Mesendoderm (in vitro differentiated cells): ENCODE results near the gene USH2A.

Experiments used
- DNase-seq: peaks from one replicate; pipeline ENCODE4 v3.0.0; 2013
- H2AK5ac ChIP-seq: 2 replicates; pipeline ENCODE4 v1.6.1; 2013; ENCODE audit warnings: low read length, inconsistent platforms
- H2BK120ac ChIP-seq: 2 replicates; pipeline ENCODE4 v1.6.1; 2013; ENCODE audit warnings: low read depth, mild to moderate bottlenecking, low read length, moderate library complexity, mixed read lengths
- H2BK15ac ChIP-seq: replicated peaks from 2 replicates; pipeline ENCODE4 v1.6.1; 2013; ENCODE audit warnings: low read depth, mild to moderate bottlenecking, moderate library complexity
- H2BK5ac ChIP-seq: 2 replicates; pipeline ENCODE4 v1.6.1; 2013; ENCODE audit warnings: low read length, inconsistent platforms
- H3K18ac ChIP-seq: 2 replicates; pipeline ENCODE4 v1.6.1; 2013; ENCODE audit warnings: mild to moderate bottlenecking, low read length, mixed read lengths
- H3K23ac ChIP-seq: one replicate; pipeline ENCODE4 v1.6.1; 2013; ENCODE audit warnings: low read length
- H3K27ac ChIP-seq: 2 replicates; pipeline ENCODE4 v1.5.1; 2013; ENCODE audit warnings: low read depth, mild to moderate bottlenecking, inconsistent platforms, low read length, moderate library complexity
- H3K27me3 ChIP-seq: 2 replicates; pipeline ENCODE4 v1.6.1; 2013; ENCODE audit warnings: low read length, control low read depth, mild to moderate bottlenecking, inconsistent platforms; ENCODE audit not compliant: insufficient read depth, poor library complexity
- H3K36me3 ChIP-seq: 2 replicates; pipeline ENCODE4 v1.6.1; 2013; ENCODE audit warnings: low read length, inconsistent platforms; ENCODE audit not compliant: control insufficient read depth, insufficient read depth
- H3K4ac ChIP-seq: one replicate; pipeline ENCODE4 v1.6.1; 2013; ENCODE audit warnings: low read depth, mild to moderate bottlenecking, low read length, moderate library complexity
- H3K4me1 ChIP-seq: 2 replicates; pipeline ENCODE4 v1.6.1; 2013; ENCODE audit warnings: low read depth, low read length, inconsistent platforms; ENCODE audit not compliant: control insufficient read depth
- H3K4me2 ChIP-seq: 2 replicates; pipeline ENCODE4 v1.6.1; 2013; ENCODE audit warnings: low read length
- H3K4me3 ChIP-seq: 2 replicates; pipeline ENCODE4 v1.5.1; 2013; ENCODE audit warnings: mild to moderate bottlenecking, low read length
- H3K56ac ChIP-seq: one replicate; pipeline ENCODE4 v1.6.1; 2013; ENCODE audit warnings: low read length
- H3K79me1 ChIP-seq: 2 replicates; pipeline ENCODE4 v1.6.1; 2013; ENCODE audit warnings: low read length, inconsistent platforms
- H3K79me2 ChIP-seq: 2 replicates; pipeline ENCODE4 v1.6.1; 2013; ENCODE audit warnings: mild to moderate bottlenecking, low read length; ENCODE audit not compliant: control insufficient read depth, insufficient read depth
- H3K9ac ChIP-seq: 2 replicates; pipeline ENCODE4 v1.6.1; 2013; ENCODE audit warnings: low read length, inconsistent platforms
- H4K5ac ChIP-seq: one replicate; pipeline ENCODE4 v1.6.1; 2013; ENCODE audit warnings: low read length
- H4K8ac ChIP-seq: one replicate; pipeline ENCODE4 v1.6.1; 2013; ENCODE audit warnings: low read depth, mild to moderate bottlenecking, control low read depth, low read length, moderate library complexity
- WGBS: extraction: QIAGEN DNeasy Blood & Tissue Kit; methylation state at CpG from one replicate; pipeline ENCODE4 v1.1.7; 2013; ENCODE audit warnings: low lambda C conversion rate, missing lambda C conversion rate; ENCODE audit not compliant: insufficient coverage; ENCODE audit errors: extremely low coverage; 5-methylcytosine and 5-hydroxymethylcytosine counted together

USH2A gene

GRCh38 chr1:215677112-215677511 lies 746.1 kb downstream of the USH2A start:
- Histone ChIP-seq H3K9ac (no peak overlapping the region), H3K4me1 (no peaks in the 10 kb centered on the region), H3K79me2 (no peaks in the 10 kb centered on the region), H3K56ac (no peak overlapping the region), H3K79me1 (no peaks in the 10 kb centered on the region), H2BK5ac (no peak overlapping the region), H3K4me2 (no peak overlapping the region), H3K36me3 (no peaks in the 10 kb centered on the region), H3K23ac (no peak overlapping the region), H3K18ac (no peak overlapping the region), H3K27ac (no peak overlapping the region), H2AK5ac (no peak overlapping the region), H3K27me3 (no peaks in the 10 kb centered on the region), H2BK15ac (no peak overlapping the region), H4K5ac (no peak overlapping the region), H4K8ac (no peak overlapping the region), H3K4me3 (no peak overlapping the region), H3K4ac (no peak overlapping the region), H2BK120ac (no peak overlapping the region)
- no peak for DNase-seq
- no CpG with 5 or more reads among the region's 4 CpGs for WGBS

GRCh38 chr1:215673943-215674342 lies 749.3 kb downstream of the USH2A start:
- WGBS, result no CpG with 5 or more reads among the region's 4 CpGs
- Histone ChIP-seq H3K79me1 (no peaks in the 10 kb centered on the region), H2AK5ac (no peak overlapping the region), H3K4me2 (no peak overlapping the region), H3K18ac (no peak overlapping the region), H3K56ac (no peak overlapping the region), H4K5ac (no peak overlapping the region), H3K4me3 (no peak overlapping the region), H3K79me2 (no peaks in the 10 kb centered on the region), H3K23ac (no peak overlapping the region), H3K27me3 (no peaks in the 10 kb centered on the region), H2BK120ac (no peak overlapping the region), H2BK15ac (no peak overlapping the region), H3K4ac (no peak overlapping the region), H4K8ac (no peak overlapping the region), H3K27ac (no peak overlapping the region), H3K9ac (no peak overlapping the region), H2BK5ac (no peak overlapping the region), H3K36me3 (no peaks in the 10 kb centered on the region), H3K4me1 (no peaks in the 10 kb centered on the region)
- DNase-seq, result no peak

- Histone ChIP-seq H3K4me1 (no peaks in the 10 kb centered on the region), H3K79me2 (no peaks in the 10 kb centered on the region), H2AK5ac (no peak overlapping the region), H2BK5ac (no peak overlapping the region), H3K36me3 (no peaks in the 10 kb centered on the region), H3K4ac (no peak overlapping the region), H3K56ac (no peak overlapping the region), H3K9ac (no peak overlapping the region), H4K8ac (no peak overlapping the region), H3K27ac (no peak overlapping the region), H2BK120ac (no peak overlapping the region), H3K27me3 (no peaks in the 10 kb centered on the region), H3K23ac (no peak overlapping the region), H2BK15ac (no peak overlapping the region), H3K18ac (no peak overlapping the region), H3K4me2 (no peak overlapping the region), H4K5ac (no peak overlapping the region), H3K4me3 (no peak overlapping the region), H3K79me1 (no peaks in the 10 kb centered on the region)
- no peak for DNase-seq
- WGBS, result no CpG with 5 or more reads among the region's 2 CpGs
Measured at GRCh38 chr1:215672482-215672881, 750.8 kb downstream of the USH2A start.

- H3K9ac ChIP-seq, result no peak overlapping the region
- no peak overlapping the region for H4K5ac ChIP-seq
- no peak overlapping the region for H3K56ac ChIP-seq
- WGBS, result no CpG with 5 or more reads among the region's 4 CpGs
- no peaks in the 10 kb centered on the region for H3K79me1 ChIP-seq
- H3K4me2 ChIP-seq, result no peak overlapping the region
- H3K23ac ChIP-seq, result no peak overlapping the region
- no peak overlapping the region for H3K27ac ChIP-seq
- no peak overlapping the region for H3K4me3 ChIP-seq
- no peak overlapping the region for H4K8ac ChIP-seq
- no peaks in the 10 kb centered on the region for H3K79me2 ChIP-seq
- H2BK5ac ChIP-seq, result no peak overlapping the region
- H3K4me1 ChIP-seq, result no peaks in the 10 kb centered on the region
- no peaks in the 10 kb centered on the region for H3K27me3 ChIP-seq
- no peak overlapping the region for H3K4ac ChIP-seq
- no peaks in the 10 kb centered on the region for H3K36me3 ChIP-seq
- H2BK120ac ChIP-seq, result no peak overlapping the region
- H2AK5ac ChIP-seq, result no peak overlapping the region
- no peak overlapping the region for H3K18ac ChIP-seq
- H2BK15ac ChIP-seq, result no peak overlapping the region
- DNase-seq, result peak; percentile 77
Measured at GRCh38 chr1:215669806-215670491, 753.3 kb downstream of the USH2A start.

GRCh38 chr1:215667761-215668160 lies 755.5 kb downstream of the USH2A start:
- Histone ChIP-seq H2BK5ac (no peak overlapping the region), H3K79me1 (no peaks in the 10 kb centered on the region), H3K4me3 (no peak overlapping the region), H3K9ac (no peak overlapping the region), H3K56ac (no peak overlapping the region), H4K5ac (no peak overlapping the region), H3K18ac (no peak overlapping the region), H3K4ac (no peak overlapping the region), H3K27ac (no peak overlapping the region), H4K8ac (no peak overlapping the region), H3K79me2 (no peaks in the 10 kb centered on the region), H3K27me3 (no peaks in the 10 kb centered on the region), H2AK5ac (no peak overlapping the region), H2BK15ac (no peak overlapping the region), H3K36me3 (no peaks in the 10 kb centered on the region), H3K4me2 (no peak overlapping the region), H2BK120ac (no peak overlapping the region), H3K23ac (no peak overlapping the region), H3K4me1 (no peaks in the 10 kb centered on the region)
- WGBS, result no CpG with 5 or more reads among the region's 2 CpGs
- DNase-seq, result no peak

GRCh38 chr1:215665215-215665614 lies 758.0 kb downstream of the USH2A start:
- H4K8ac ChIP-seq, result no peak overlapping the region
- no peak overlapping the region for H3K27ac ChIP-seq
- no peak for DNase-seq
- no peak overlapping the region for H3K23ac ChIP-seq
- no peak overlapping the region for H3K9ac ChIP-seq
- H2BK15ac ChIP-seq, result no peak overlapping the region
- H3K27me3 ChIP-seq, result no peaks in the 10 kb centered on the region
- H3K18ac ChIP-seq, result no peak overlapping the region
- no peaks in the 10 kb centered on the region for H3K79me2 ChIP-seq
- no CpG with 5 or more reads among the region's 4 CpGs for WGBS
- no peak overlapping the region for H3K4me2 ChIP-seq
- H3K4me1 ChIP-seq, result no peaks in the 10 kb centered on the region
- no peaks in the 10 kb centered on the region for H3K36me3 ChIP-seq
- no peak overlapping the region for H2AK5ac ChIP-seq
- H3K4ac ChIP-seq, result no peak overlapping the region
- H2BK5ac ChIP-seq, result no peak overlapping the region
- H3K56ac ChIP-seq, result no peak overlapping the region
- no peak overlapping the region for H2BK120ac ChIP-seq
- H3K4me3 ChIP-seq, result no peak overlapping the region
- no peak overlapping the region for H4K5ac ChIP-seq
- no peaks in the 10 kb centered on the region for H3K79me1 ChIP-seq
